PC-9 (cell line): Measurements from ENCODE around the gene CMTM4.

Experiments used
- CTCF ChIP-seq: fragments of 200-600 bp; sonication (generic); conservative IDR thresholded peaks from 2 replicates; pipeline ENCODE4 v1.6.1; 2017; ENCODE audit warnings: mixed run types, antibody characterized with exemption, mild to moderate bottlenecking, moderate library complexity
- EZH2 ChIP-seq: fragments of 200-600 bp; sonication (generic); IDR thresholded peaks from 2 replicates; pipeline ENCODE4 v1.8.0; 2017; ENCODE audit warnings: antibody characterized with exemption, low read depth

GRCh38 chr16:66741950-66742808 lies 45.6 kb upstream of the CMTM4 start:
- no peak for TF ChIP-seq CTCF
- TF ChIP-seq EZH2, result no peak
